HG02759 (cell line): ENCODE data around the gene IL27RA.
"Not testable (repeated sequence)": the region's sequence is repeated elsewhere in the genome, so short reads cannot be mapped to it uniquely, and the experiment has no call there.

ENCODE experiments used
- ATAC-seq: cut with Tn5 transposase; IDR thresholded peaks from one replicate; pipeline ENCODE4 v1.9.1; 2021; ENCODE audit warnings: mild to moderate bottlenecking, moderate library complexity; ENCODE audit not compliant: unreplicated experiment

IL27RA gene

DNA sequence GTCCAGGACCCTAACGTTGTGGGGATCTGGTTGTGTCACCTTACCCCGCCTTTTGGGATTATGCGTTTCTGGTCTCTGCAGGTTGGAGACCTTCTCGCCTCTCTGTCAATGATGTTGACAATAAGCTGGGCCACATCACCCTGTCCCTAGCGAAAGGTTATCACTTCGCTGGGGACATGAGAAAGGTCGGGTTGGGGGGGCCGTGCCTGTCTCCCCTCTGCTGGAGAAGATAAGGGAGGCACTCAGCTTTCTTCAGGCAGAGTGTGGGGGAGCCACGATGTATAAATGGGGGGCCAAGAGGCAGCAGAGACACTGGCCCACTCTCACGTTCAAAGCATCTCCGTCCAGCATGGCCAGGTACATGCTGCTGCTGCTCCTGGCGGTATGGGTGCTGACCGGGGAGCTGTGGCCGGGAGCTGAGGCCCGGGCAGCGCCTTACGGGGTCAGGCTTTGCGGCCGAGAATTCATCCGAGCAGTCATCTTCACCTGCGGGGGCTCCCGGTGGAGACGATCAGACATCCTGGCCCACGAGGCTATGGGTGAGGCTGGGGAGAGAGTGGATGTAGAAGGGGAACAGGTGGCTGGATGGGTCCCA, 3.6 kb upstream of the IL27RA start, which contains the start of gene RLN3:
TSS of gene RLN3 (plus strand) at position 293 of the 595 bp plus-strand sequence. CDS start at position 350, 57 bp downstream.
- no peak for ATAC-seq

DNA sequence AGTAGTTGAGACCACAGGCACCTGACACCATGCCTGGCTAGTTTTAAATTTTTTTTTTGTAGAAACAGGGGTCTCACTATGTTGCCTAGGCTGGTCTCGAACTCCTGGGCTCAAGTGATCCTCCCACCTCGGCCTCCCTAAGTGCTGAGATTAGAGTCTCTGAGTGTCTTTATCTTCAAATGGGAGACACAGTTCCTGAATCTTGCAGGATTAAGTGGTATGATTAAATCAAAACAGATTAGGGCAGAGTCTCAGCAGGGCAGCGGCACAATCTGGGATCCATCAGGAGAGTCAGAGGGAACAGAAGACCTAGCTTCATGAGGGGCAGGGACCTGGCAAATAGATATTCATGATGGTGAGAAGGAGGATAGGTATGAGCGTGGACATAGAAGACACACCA, 2.7 kb upstream of the IL27RA start:
- ATAC-seq, result no peak

DNA sequence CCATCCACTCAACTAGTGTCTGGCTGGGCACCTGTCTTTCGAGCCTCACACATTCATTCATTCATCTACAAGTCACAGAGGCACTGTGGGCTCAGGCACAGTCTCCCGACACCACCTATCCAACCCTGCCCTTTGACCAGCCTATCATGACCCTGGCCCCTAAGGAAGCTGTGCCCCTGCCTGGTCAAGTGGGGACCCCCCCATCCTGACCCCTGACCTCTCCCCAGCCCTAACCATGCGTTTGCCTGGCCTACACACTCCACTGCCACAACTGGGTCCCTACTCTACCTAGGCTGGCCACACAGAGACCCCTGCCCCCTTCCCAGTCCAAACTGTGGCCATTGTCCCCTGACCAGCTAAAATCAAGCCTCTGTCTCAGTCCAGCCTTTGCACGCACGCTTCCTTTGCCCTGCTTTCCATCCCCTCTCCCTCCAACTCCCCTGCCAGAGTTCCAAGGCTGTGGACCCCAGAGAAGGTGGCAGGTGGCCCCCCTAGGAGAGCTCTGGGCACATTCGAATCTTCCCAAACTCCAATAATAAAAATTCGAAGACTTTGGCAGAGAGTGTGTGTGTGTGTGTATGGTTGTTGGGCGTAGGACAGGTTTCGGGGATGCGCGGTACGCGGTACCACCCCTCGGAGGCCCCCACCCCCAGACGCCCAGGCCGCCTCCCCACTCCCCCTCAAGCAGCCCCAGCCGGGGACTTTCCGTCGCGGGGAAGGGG, 404 bp upstream of the IL27RA start:
- ATAC-seq, result no peak

DNA sequence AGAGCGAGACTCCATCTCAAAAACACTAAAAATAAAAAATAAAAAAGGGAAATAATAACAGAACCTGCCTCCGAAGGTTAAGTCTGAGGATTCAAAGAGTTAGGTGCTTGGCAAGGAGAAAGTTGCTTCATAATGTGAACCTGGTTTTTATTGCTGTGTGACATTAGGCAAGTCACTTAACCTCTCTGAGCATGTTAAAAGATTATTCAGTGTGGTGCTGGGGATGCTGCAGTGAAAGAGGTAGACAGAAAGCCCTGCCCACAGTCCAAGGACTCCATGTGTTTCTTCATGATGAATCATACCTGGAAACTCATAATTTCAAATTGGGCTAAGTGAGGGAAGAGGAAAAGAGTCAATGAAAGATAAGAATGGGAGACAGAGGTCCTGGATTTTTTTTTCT, 2.4 kb downstream of the IL27RA start:
- no peak for ATAC-seq

DNA sequence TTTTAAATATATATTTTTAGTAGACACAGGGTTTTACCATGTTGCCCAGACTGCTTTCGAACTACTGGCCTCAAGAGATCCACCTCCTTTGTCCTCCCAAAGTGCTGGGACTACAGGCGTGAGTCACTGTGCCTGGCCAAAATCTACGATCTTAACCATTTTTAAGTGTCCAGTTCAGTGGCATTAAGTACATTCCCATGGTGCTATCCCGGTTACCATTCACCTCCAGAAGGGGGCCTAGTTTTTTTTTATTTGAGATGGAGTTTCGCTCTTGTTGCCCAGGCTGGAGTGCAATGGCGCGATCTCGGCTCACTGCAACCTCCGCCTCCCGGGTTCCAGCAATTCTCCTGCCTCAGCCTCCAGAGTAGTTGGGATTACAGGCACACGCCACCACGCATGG, 3.6 kb downstream of the IL27RA start:
- not testable (repeated sequence) for ATAC-seq

DNA sequence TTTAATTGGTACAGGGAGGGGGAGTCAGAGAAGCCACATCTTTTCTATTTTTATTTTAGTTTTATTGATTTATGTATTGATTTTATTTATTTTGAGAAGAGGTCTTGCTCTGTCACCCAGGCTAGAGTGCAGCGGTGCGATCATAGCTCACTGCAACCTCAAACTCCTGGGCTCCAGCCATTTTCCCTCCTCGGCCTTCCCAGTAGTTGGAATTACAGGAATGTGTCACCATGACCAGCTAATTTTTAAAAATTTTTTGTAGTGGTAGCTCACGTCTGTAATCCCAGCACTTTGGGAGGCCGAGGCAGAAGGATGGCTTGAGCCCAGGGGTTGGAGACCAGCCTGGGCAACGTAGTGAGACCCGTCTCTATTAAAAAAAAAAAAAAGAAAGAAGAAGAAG, 4.1 kb downstream of the IL27RA start:
- no peak for ATAC-seq

DNA sequence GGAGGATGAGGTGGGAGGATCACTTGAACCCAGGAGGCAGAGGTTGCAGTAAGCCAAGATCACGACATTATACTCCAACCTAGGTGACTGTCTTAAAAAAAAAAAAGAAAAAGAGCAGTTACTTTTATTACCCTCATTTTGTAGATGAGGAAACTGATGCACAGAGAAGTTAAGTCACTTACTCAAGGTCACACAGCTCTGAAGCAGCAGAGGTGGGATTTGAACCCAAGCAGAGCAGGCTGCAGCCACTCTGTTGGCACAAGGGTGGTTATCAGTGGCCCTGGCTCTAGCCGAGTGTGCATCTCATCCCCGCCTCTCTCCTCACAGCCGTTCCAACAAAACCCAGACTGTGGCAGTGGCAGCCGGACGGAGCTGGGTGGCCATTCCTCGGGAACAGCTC, 7.6 kb downstream of the IL27RA start:
- ATAC-seq, result no peak

DNA sequence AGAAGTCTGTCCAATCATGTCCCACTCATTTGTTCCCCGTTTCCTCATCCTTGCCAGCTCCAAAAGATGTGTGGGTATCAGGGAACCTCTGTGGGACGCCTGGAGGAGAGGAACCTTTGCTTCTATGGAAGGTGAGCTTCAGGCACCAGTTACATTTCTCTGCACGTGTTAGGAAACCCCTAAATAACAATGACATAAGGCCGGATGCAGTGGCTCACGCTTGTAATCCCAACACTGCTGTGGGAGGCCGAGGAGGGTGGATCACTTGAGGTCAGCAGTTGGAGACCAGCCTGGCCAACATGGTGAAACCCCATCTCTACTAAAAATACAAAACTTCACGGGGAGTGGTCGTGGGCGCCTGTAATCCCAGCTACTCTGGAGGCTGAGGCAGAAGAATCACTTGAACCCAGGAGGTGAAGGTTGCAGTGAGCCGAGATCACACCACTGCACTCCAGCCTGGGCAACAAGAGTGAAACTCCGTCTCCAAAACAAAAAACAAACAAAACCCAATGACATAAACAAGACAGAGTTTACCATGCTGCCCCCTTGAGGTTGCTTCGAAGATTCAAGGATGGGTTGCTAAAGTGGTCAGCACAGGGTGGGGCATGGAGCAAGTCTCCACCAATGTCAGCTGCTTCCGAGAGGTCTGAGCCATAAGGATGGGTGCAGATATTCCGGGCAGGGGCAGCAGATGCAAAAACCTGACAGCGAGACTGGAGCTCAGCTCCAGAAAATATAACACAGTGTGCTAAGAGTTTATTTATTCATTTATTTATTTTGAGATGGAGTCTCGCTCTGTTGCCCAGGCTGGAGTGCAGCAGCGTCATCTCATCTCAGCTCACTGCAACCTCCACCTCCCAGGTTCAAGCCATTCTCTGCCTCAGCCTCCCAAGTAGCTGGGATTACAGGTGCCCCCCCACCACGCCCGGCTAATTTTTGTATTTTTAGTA, 11.4 kb downstream of the IL27RA start:
- not testable (repeated sequence) for ATAC-seq

DNA sequence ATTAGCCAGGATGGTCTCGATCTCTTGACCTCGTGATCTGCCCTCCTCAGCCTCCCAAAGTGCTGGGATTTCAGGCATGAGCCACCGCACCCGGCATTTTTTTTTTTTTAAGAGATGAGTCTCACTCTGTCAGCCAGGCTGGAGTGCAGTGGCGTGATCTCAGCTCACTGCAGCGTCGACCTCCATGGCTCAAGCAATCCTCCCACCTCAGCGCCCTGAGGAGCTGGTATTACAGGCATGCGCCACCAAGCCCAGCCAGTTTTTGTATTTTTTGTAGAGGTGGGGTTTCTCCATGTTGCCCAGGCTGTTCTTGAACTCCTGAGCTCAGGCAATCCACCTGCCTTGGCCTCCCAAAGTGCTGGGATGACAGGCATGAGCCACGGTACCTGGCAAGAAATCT, 16.3 kb downstream of the IL27RA start:
- ATAC-seq, result not testable (repeated sequence)

DNA sequence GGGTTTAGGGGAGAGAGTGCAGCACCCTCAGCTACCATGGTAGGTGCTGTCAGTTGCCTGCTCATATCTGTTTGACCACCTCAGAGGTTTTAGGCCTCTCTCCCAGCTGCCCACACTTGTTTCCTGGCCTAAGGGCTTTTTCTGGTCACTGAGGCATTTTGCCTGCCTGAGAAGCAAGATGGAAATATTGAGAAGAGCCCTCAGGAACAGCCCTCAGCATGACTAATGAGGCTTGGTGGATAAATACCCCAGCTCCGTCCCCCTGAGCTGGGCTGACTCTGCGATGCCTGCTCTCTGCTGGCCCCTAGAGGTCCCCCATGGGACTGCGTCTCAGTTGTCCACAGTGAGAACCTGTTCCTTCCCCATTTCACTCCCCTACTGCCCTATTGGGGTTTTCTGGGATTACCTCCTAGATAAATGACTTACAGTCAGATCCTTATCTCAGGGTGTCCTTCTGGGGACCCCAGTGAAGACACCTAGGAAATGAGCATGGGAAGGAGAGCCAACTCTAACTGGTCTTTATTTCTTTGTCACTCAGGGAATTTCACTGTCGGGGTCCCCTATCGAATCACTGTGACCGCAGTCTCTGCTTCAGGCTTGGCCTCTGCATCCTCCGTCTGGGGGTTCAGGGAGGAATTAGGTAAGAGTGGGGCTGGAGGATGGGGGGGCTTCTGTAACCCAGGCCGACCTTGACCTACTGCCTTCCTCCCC, 17.0 kb downstream of the IL27RA start:
- ATAC-seq, result no peak

DNA sequence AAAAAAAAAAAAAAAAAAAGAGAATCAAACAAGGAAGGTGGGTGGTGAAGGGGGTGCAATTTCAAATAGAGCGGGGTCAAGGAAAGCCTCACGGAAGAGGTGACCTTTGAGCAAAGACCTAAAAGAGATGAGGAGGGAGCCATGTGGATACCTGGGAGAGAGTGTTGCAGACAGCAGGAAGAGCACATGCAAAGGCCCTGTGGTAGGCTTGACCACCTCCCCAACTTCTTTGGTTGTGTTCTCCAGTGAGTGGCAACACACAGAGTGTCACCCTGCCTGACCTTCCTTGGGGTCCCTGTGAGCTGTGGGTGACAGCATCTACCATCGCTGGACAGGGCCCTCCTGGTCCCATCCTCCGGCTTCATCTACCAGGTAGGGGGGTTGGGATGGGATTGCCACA, 18.9 kb downstream of the IL27RA start:
- ATAC-seq, result no peak

DNA sequence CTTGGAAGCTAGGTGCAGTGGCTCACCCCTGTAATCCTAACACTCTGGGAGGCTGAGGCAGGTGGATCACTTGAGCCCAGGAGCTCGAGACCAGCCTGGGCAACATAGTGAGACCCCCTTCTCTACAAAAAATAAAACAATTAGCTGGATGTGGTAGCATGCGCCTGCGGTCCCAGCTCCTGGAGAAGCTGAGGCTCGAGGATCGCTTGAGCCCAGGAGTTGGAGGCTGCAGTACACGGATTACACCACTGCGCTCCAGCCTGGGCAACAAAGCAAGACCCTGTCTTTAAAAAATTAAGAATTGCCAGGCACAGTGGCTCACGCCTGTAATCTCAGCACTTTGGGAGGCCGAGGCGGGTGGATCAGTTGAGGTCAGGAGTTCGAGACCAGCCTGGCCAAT, 19.4 kb downstream of the IL27RA start:
- ATAC-seq, result not testable (repeated sequence)

DNA sequence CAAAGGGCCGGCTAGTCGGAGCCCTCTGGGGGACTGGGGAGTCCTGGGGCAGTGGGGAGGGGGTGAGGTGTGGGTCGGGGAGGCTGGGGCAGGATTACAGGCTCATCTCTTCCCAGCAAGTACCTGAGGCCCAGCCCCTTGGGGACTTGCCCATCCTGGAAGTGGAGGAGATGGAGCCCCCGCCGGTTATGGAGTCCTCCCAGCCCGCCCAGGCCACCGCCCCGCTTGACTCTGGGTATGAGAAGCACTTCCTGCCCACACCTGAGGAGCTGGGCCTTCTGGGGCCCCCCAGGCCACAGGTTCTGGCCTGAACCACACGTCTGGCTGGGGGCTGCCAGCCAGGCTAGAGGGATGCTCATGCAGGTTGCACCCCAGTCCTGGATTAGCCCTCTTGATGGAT, 20.4 kb downstream of the IL27RA start:
- no peak for ATAC-seq

DNA sequence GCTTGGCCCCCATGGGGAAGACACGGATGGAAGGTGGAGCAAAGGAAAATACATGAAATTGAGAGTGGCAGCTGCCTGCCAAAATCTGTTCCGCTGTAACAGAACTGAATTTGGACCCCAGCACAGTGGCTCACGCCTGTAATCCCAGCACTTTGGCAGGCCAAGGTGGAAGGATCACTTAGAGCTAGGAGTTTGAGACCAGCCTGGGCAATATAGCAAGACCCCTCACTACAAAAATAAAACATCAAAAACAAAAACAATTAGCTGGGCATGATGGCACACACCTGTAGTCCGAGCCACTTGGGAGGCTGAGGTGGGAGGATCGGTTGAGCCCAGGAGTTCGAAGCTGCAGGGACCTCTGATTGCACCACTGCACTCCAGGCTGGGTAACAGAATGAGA, 20.9 kb downstream of the IL27RA start:
- ATAC-seq, result no peak

DNA sequence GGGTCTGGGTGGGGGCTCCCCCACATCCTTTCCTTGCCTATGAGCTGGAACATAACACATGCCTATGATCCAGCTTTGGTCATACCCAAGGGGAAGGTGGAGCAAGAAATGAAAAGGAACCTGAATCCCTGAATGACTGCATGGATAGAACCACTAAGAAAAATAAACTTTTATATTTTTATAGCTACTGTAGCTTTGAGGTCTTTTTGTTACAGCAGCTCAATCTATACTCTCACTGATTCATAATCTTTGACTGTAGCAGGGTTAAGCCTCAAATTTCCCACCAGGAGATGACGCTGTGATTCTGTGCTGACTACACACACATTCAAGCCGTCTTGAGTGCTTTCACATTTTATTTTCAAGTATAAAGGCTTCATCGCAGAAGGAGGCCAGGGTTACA, 21.5 kb downstream of the IL27RA start:
- no peak for ATAC-seq

DNA sequence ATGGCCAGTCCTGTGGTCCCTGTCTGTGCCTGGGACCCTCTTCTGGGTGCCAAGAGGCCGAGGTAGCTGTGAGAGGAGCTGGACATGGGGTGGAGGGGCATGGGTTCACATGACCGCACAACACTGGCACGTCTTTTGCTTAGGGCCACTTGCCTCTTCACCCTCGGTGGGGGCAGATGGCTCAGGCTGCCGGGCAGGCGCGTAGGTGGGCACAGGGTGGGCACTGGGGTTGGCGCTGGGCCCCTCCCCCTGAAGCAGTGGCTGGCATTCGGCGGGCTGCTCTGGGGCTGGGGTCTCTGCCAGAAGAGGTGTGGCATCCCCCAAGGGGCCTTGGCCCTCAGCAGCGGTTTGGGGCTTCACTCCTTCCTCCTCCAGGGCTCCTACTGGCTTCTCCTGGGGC, 21.9 kb downstream of the IL27RA start:
- ATAC-seq, result no peak

DNA sequence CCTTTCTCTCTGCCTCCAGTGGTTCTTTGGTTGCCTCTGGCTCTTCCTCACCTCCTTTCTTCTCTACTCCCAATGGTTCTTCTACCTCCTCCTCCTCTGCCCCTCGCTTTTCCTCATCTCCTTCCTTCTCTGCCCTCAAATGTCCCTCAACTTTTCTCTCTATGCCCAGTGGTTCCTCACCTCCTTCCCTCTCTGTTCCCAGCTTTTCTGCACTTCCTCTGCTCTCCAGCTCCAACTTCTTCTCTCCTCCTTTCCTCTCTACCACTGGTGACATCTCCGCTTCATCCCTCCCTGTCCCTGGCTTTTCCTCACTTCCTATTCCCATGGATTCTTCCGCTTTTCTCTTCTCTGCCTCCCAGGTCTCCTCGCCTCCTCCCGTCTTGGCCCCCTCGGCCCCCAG, 22.5 kb downstream of the IL27RA start:
- ATAC-seq, result no peak

DNA sequence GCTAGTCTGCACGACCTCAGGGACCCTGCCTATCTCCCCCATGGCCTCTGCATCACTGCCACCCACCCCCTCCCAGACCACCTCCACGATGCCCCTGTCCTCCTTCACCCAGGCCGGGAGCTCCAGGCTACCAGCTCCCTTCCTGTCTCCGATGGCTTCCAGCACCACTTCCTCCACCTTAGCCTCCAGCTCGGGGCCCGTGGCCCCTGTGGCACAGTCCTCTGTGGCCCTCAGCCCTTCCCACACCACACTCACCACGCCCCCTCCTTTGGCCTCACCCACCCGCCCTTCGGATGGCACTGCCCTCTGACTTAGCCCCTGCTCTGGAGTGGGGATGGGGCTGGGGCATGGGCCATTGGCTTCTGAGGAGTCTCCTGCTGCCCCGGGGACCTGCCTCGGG, 23.2 kb downstream of the IL27RA start:
- no peak for ATAC-seq

DNA sequence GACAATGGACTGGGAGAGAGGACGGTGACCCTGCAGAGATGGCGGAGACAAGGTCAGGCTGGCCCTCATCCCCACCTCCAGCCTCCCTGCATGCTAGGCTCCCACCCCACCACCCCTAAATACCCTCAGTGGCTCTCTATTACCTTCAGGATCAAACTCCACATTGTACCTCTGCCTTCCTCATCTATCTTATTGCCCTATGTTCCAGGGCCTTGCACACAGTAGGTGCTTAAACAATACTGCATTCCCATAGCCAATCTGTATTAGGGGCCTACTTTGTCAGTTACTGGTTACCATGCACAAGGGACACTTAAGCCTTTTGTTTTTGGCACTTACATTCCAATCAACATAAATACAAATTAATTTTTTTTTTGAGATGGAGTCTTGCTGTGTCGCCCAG, 23.8 kb downstream of the IL27RA start:
- ATAC-seq, result no peak

DNA sequence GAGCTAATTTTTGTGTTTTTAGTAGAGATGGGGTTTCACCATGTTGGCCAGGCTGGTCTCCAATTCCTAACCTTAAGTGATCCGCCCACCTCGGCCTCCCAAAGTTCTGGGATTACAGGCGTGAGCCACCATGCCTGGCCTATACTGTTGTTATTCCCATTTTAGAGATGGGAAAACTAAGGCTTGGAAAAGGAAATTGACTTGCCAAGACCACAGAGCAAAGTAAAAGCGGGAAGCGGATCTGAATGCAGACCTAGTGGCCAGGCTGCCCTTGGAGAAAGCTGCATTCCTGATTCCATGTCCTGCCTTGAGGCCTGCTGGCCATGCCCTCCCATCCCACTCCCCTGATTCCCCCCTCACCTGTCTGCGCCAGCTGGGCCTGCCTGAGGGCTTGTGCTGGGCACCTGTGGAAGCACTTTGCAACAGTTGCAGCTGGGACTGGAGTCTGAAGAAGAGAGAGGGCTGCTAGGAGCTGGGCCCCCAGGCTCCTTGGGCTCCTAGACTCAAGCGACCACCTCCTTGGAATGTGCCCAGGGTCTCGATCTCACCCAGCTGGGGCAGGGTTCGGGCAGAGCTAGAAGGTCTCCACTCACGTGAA, 24.6 kb downstream of the IL27RA start:
- no peak for ATAC-seq
